Tibial artery (tissue), 4 donors: ENCODE data around the gene OCA2.
"Not testable (repeated sequence)": the region's sequence is repeated elsewhere in the genome, so short reads cannot be mapped to it uniquely, and the experiment has no call there.

ENCODE experiments used
- DNase-seq, 2 donors: peaks; one replicate each; pipeline ENCODE4 v3.0.0-alpha.2; 2019
- H3K27ac ChIP-seq, 2 donors: fragments of 200-600 bp; sonication (generic) in 1 of 2; 1 replicate in 1 of 2; 2 replicates in 1 of 2; pipeline ENCODE4 v1.5.1; 2018 to 2019; ENCODE audit warnings: mild to moderate bottlenecking in 1 of 2
- H3K27me3 ChIP-seq, 2 donors: fragments of 200-600 bp; sonication (generic) in 1 of 2; one replicate each; pipeline versions ENCODE4 v1.5.1 to v1.6.0; 2016 to 2019
- H3K36me3 ChIP-seq, 3 donors: fragments of 200-600 bp; sonication (generic) in 2 of 3; one replicate each; pipeline ENCODE4 v1.5.1; 2016 to 2019; ENCODE audit warnings: mild to moderate bottlenecking in 2 of 3
- H3K4me1 ChIP-seq, 4 donors: fragments of 200-600 bp; sonication (generic) in 2 of 4; 1 replicate in 3 of 4; 2 replicates in 1 of 4; pipeline ENCODE4 v1.5.1; 2016 to 2019
- H3K4me3 ChIP-seq, 2 donors: fragments of 200-600 bp; sonication (generic) in 1 of 2; 1 replicate in 1 of 2; 2 replicates in 1 of 2; pipeline ENCODE4 v1.5.1; 2018 to 2019; ENCODE audit warnings: mild to moderate bottlenecking in 2 of 2
- H3K9me3 ChIP-seq, 3 donors: fragments of 200-600 bp; sonication (generic) in 1 of 3; one replicate each; pipeline ENCODE4 v1.5.1; 2016 to 2019
- CTCF ChIP-seq, 2 experiments: fragments of 200-600 bp in 1 of 2; fragments of 450-650 bp in 1 of 2; IDR thresholded peaks; one replicate each; pipeline ENCODE4 v1.5.1; 2017 to 2019; ENCODE audit warnings: antibody characterized with exemption in 2 of 2, mild to moderate bottlenecking in 1 of 2, moderate library complexity in 1 of 2
- intact Hi-C: fragments of 100-400 bp; cut with DNase I; formaldehyde crosslinking; loops from one replicate; pipeline ENCODE4 v1.15.0; 2023; ENCODE audit warnings: low total_unique reads

The OCA2 gene

DNA sequence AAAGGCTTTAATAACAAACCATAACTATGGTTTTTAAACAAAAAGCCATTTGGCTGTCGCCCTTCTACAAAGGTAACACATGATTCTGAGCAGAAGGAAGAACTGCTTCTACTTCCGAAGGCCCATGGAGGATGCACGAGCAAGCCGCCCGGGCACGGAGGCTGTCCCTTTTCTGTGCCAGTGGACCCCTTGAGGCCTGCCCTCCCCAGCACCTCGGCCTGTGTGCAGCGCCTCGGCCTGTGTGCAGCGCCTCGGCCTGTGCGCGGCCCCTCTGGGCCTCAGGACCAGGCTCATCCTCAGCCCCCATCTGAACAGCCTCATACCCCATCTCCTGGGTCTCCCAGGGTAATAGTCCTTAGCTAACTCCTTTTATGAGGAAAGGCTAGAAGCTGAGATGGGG, 329.5 kb downstream of the OCA2 start:
- Histone ChIP-seq H3K27me3 (no peaks in the 10 kb centered on the region), H3K27ac (no peak overlapping the region), H3K9me3 (no peaks in the 10 kb centered on the region), H3K4me1 (no peaks in the 10 kb centered on the region), H3K4me3 (no peak overlapping the region), H3K36me3 (no peaks in the 10 kb centered on the region)
- no peak for DNase-seq
- TF ChIP-seq CTCF (IDR thresholded peaks at IDR 0.05), result no peak
- intact Hi-C loops, result no loop called here

GRCh38 chr15:27768732-27769475, 330.2 kb downstream of the OCA2 start:
- Histone ChIP-seq H3K36me3 (no peaks in the 10 kb centered on the region), H3K27ac (no peak overlapping the region), H3K27me3 (no peaks in the 10 kb centered on the region), H3K4me1 (no peaks in the 10 kb centered on the region), H3K4me3 (no peak overlapping the region), H3K9me3 (no peaks in the 10 kb centered on the region)
- intact Hi-C loops, result no loop called here
- no peak for TF ChIP-seq CTCF (IDR thresholded peaks at IDR 0.05)
- DNase-seq, result no peak

GRCh38 chr15:27767918-27768640, 331.0 kb downstream of the OCA2 start:
- Histone ChIP-seq H3K9me3 (no peaks in the 10 kb centered on the region), H3K4me1 (no peaks in the 10 kb centered on the region), H3K4me3 (no peak overlapping the region), H3K36me3 (no peaks in the 10 kb centered on the region), H3K27me3 (no peaks in the 10 kb centered on the region), H3K27ac (no peak overlapping the region)
- no peak for TF ChIP-seq CTCF (IDR thresholded peaks at IDR 0.05)
- intact Hi-C loops, result no loop called here
- DNase-seq, result no peak

GRCh38 chr15:27767430-27767829, 331.7 kb downstream of the OCA2 start:
- H3K4me1 ChIP-seq, H3K27me3 ChIP-seq, H3K27ac ChIP-seq, H3K9me3 ChIP-seq, DNase-seq, H3K4me3 ChIP-seq, H3K36me3 ChIP-seq, intact Hi-C loops: not testable (repeated sequence)

- Histone ChIP-seq H3K9me3 (no peaks in the 10 kb centered on the region), H3K36me3 (no peaks in the 10 kb centered on the region), H3K4me1 (no peaks in the 10 kb centered on the region), H3K27me3 (no peaks in the 10 kb centered on the region), H3K27ac (no peak overlapping the region), H3K4me3 (no peak overlapping the region)
- no peak for DNase-seq
- intact Hi-C loops, result no loop called here
- TF ChIP-seq CTCF (IDR thresholded peaks at IDR 0.05), result no peak
Observed at GRCh38 chr15:27764339-27764738, 334.8 kb downstream of the OCA2 start.

DNA sequence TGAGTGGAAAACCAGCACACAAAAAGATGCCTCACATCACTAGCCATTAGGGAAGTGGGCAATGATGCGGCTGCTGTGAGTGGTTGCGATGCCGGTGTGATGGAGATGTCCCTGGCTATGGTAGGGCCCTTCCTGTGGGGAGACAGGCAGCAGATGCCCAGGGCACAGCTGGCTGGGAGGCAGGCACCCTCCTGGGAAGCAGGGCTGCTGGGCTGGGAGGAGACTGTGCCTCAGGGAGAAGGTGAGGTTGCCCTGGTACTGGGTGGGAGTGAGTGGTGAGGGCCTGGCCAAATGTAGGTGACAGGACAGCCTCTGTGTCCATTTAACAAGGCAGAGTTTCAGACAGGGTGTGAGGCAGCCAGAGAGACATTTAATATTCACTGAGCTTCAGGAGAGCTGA, 335.6 kb downstream of the OCA2 start:
- intact Hi-C loops, result no loop called here
- H3K4me1 ChIP-seq, result no peaks in the 10 kb centered on the region
- no peaks in the 10 kb centered on the region for H3K36me3 ChIP-seq
- H3K9me3 ChIP-seq, result no peaks in the 10 kb centered on the region
- DNase-seq, result no peak
- TF ChIP-seq CTCF (IDR thresholded peaks at IDR 0.05), result no peak
- no peak overlapping the region for H3K4me3 ChIP-seq
- H3K27ac ChIP-seq, result no peak overlapping the region
- no peaks in the 10 kb centered on the region for H3K27me3 ChIP-seq
